Activated CD4-positive, alpha-beta memory T cell treated with anti-CD3 and anti-CD28 coated beads, Interleukin-2, amount 10 ng/mL, durations not matched to agents 7 days and 5 days (primary cell): ENCODE data around the gene USP33. TPM values are rescaled to one million over a fixed set of nuclear protein-coding genes. Genes with fewer than 3 reads are reported as not detected.
"Not testable (repeated sequence)": the region's sequence is repeated elsewhere in the genome, so short reads cannot be mapped to it uniquely, and the experiment has no call there.

ENCODE experiments used
- CTCF ChIA-PET: fragments of 350-600 bp; sonication (Branson Sonifier 250); formaldehyde crosslinking; loops from one replicate; lab custom pipeline; 2021; ENCODE audit warnings: antibody characterized with exemption, inconsistent platforms; lab: Charles Lee
- POLR2A ChIA-PET: fragments of 350-600 bp; sonication (Branson Sonifier 250); formaldehyde crosslinking; loops from one replicate; lab custom pipeline; 2021; ENCODE audit warnings: antibody characterized with exemption; lab: Charles Lee
- DNase-seq: peaks from one replicate; pipeline ENCODE4 v3.0.0-alpha.2; 2020
- H3K27ac Mint-ChIP-seq: one replicate; pipeline ENCODE4 v1.8.0; 2021; ENCODE audit warnings: mild to moderate bottlenecking, mixed read lengths
- H3K27me3 Mint-ChIP-seq: one replicate; pipeline ENCODE4 v1.8.0; 2021; ENCODE audit warnings: mixed read lengths
- H3K36me3 Mint-ChIP-seq: one replicate; pipeline ENCODE4 v1.8.0; 2021; ENCODE audit warnings: low read depth, mixed read lengths
- H3K4me1 Mint-ChIP-seq: one replicate; pipeline ENCODE4 v1.8.0; 2021; ENCODE audit warnings: mixed read lengths
- H3K4me3 Mint-ChIP-seq: one replicate; pipeline ENCODE4 v1.8.0; 2021; ENCODE audit warnings: mild to moderate bottlenecking, mixed read lengths
- H3K9me3 Mint-ChIP-seq: one replicate; pipeline ENCODE4 v1.8.0; 2021; ENCODE audit warnings: mixed read lengths
- total RNA-seq, 2 experiments: library from RNA; stranded (reverse); gene quantifications; one replicate each; pipeline ENCODE4 v1.2.3, GENCODE V29; 2021

Gene USP33
- total RNA-seq, 2 experiments from 2014 or later = 50.5 to 56.7 TPM

- Mint-ChIP-seq H3K36me3 (peaks cover 18% of the 10 kb centered on the region), H3K27ac (no peak overlapping the region), H3K9me3 (no peaks in the 10 kb centered on the region), H3K27me3 (no peaks in the 10 kb centered on the region), H3K4me1 (peaks cover 37% of the 10 kb centered on the region), H3K4me3 (no peak overlapping the region)
- ChIA-PET CTCF (interaction anchor here (0.6 kb wide), 1 partner anchor 8 kb away, joined by 4 read pairs; no protein-coding TSS in a partner anchor), POLR2A (interaction anchor here (1.6 kb wide), 1 partner anchor 300 kb away, joined by 7 read pairs; the partner anchor contains the start of gene FUBP1)
- DNase-seq = no peak
Measured at GRCh38 chr1:77678660-77679610, 80.7 kb downstream of the USP33 start.

GRCh38 chr1:77674807-77675206 is 84.8 kb downstream of the USP33 start:
- POLR2A ChIA-PET = interaction anchor here (1.2 to 4.4 kb wide), 2 partner anchors 8 to 16 kb away, joined by 3 to 34 read pairs; partner anchors contain the start of gene ZZZ3
- peaks cover 53% of the 10 kb centered on the region for H3K4me1 Mint-ChIP-seq
- DNase-seq, CTCF ChIA-PET, H3K27ac Mint-ChIP-seq, H3K4me3 Mint-ChIP-seq, H3K27me3 Mint-ChIP-seq, H3K9me3 Mint-ChIP-seq: not testable (repeated sequence)
- H3K36me3 Mint-ChIP-seq = peaks cover 15% of the 10 kb centered on the region

GRCh38 chr1:77673716-77674355 is 85.8 kb downstream of the USP33 start:
- Mint-ChIP-seq H3K36me3 (peaks cover 14% of the 10 kb centered on the region), H3K27ac (no peak overlapping the region), H3K4me1 (peaks cover 54% of the 10 kb centered on the region), H3K4me3 (no peak overlapping the region), H3K9me3 (no peaks in the 10 kb centered on the region), H3K27me3 (no peaks in the 10 kb centered on the region)
- CTCF ChIA-PET = interaction anchor here (0.6 kb wide), 1 partner anchor 37 kb away, joined by 4 read pairs; no protein-coding TSS in a partner anchor
- POLR2A ChIA-PET = interaction anchor here (4.4 kb wide), 1 partner anchor 9 kb away, joined by 34 read pairs; the partner anchor contains the start of gene ZZZ3
- no peak for DNase-seq

- no peaks in the 10 kb centered on the region for H3K27me3 Mint-ChIP-seq
- CTCF ChIA-PET = interaction anchor here (1.4 kb wide), 1 partner anchor 10 kb away, joined by 10 read pairs; the partner anchor contains the start of gene ZZZ3
Measured at GRCh38 chr1:77673030-77673429, 86.6 kb downstream of the USP33 start.

GRCh38 chr1:77672374-77672773 is 87.3 kb downstream of the USP33 start:
- Mint-ChIP-seq H3K27me3 (no peaks in the 10 kb centered on the region), H3K4me3 (no peak overlapping the region), H3K4me1 (peaks cover 57% of the 10 kb centered on the region), H3K36me3 (peaks cover 9% of the 10 kb centered on the region), H3K9me3 (no peaks in the 10 kb centered on the region), H3K27ac (no peak overlapping the region)
- CTCF ChIA-PET = interaction anchor here (1.4 kb wide), 1 partner anchor 10 kb away, joined by 10 read pairs; the partner anchor contains the start of gene ZZZ3
- no peak for DNase-seq
- POLR2A ChIA-PET = interaction anchor here (4.4 kb wide), 1 partner anchor 10 kb away, joined by 34 read pairs; the partner anchor contains the start of gene ZZZ3

More at GRCh38 chr1:77673030-77673429, 86.6 kb downstream of the USP33 start:
- Mint-ChIP-seq H3K9me3 (no peaks in the 10 kb centered on the region), H3K4me1 (peaks cover 56% of the 10 kb centered on the region), H3K27ac (no peak overlapping the region), H3K4me3 (no peak overlapping the region), H3K36me3 (peaks cover 9% of the 10 kb centered on the region)
- POLR2A ChIA-PET = interaction anchor here (4.4 kb wide), 1 partner anchor 10 kb away, joined by 34 read pairs; the partner anchor contains the start of gene ZZZ3
- no peak for DNase-seq

- peaks cover 58% of the 10 kb centered on the region for H3K4me1 Mint-ChIP-seq
- DNase-seq = no peak
- H3K36me3 Mint-ChIP-seq = peaks cover 9% of the 10 kb centered on the region
- peak overlapping the region; percentile 33 for H3K4me3 Mint-ChIP-seq
- POLR2A ChIA-PET = interaction anchor here (4.4 kb wide), 1 partner anchor 11 kb away, joined by 34 read pairs; the partner anchor contains the start of gene ZZZ3
- H3K27ac Mint-ChIP-seq = peak overlapping the region; percentile 52
- H3K9me3 Mint-ChIP-seq = no peaks in the 10 kb centered on the region
- CTCF ChIA-PET = interaction anchor here (1.4 kb wide), 1 partner anchor 11 kb away, joined by 10 read pairs; the partner anchor contains the start of gene ZZZ3
- H3K27me3 Mint-ChIP-seq = no peaks in the 10 kb centered on the region
Measured at GRCh38 chr1:77671836-77672235, 87.8 kb downstream of the USP33 start.

- ChIA-PET POLR2A (interaction anchor here (4.4 kb wide), 1 partner anchor 13 kb away, joined by 34 read pairs; the partner anchor contains the start of gene ZZZ3), CTCF (interaction anchor here (2.8 kb wide), 1 partner anchor 13 kb away, joined by 14 read pairs; the partner anchor contains the start of gene ZZZ3)
- H3K27me3 Mint-ChIP-seq = no peaks in the 10 kb centered on the region
- peaks cover 55% of the 10 kb centered on the region for H3K4me1 Mint-ChIP-seq
- no peak overlapping the region for H3K4me3 Mint-ChIP-seq
- H3K27ac Mint-ChIP-seq = no peak overlapping the region
- no peaks in the 10 kb centered on the region for H3K9me3 Mint-ChIP-seq
- no peak for DNase-seq
- H3K36me3 Mint-ChIP-seq = peaks cover 4% of the 10 kb centered on the region
Measured at GRCh38 chr1:77670330-77670729, 89.3 kb downstream of the USP33 start.

GRCh38 chr1:77668924-77669449 is 90.7 kb downstream of the USP33 start:
- Mint-ChIP-seq H3K4me1 (peaks cover 56% of the 10 kb centered on the region), H3K36me3 (no peaks in the 10 kb centered on the region), H3K9me3 (no peaks in the 10 kb centered on the region), H3K4me3 (no peak overlapping the region), H3K27ac (no peak overlapping the region), H3K27me3 (no peaks in the 10 kb centered on the region)
- POLR2A ChIA-PET = interaction anchor here (1.8 to 2.4 kb wide), 2 partner anchors 10 to 14 kb away, joined by 6 to 10 read pairs; partner anchors contain the start of gene ZZZ3
- CTCF ChIA-PET = interaction anchor here (0.7 to 2.8 kb wide), 3 partner anchors 11 to 297 kb away, joined by 4 to 14 read pairs (median 4); partner anchors contain the start of gene ZZZ3
- no peak for DNase-seq

- ChIA-PET CTCF (no interaction called here), POLR2A (no interaction called here)
- Mint-ChIP-seq H3K4me3 (no peak overlapping the region), H3K9me3 (peaks cover 2% of the 10 kb centered on the region), H3K4me1 (peaks cover 33% of the 10 kb centered on the region), H3K36me3 (peaks cover 8% of the 10 kb centered on the region), H3K27me3 (no peaks in the 10 kb centered on the region), H3K27ac (no peak overlapping the region)
- no peak for DNase-seq
Measured at GRCh38 chr1:77664939-77665516, 94.6 kb downstream of the USP33 start.

- Mint-ChIP-seq H3K36me3 (peaks cover 8% of the 10 kb centered on the region), H3K9me3 (peaks cover 2% of the 10 kb centered on the region), H3K4me3 (no peak overlapping the region), H3K27me3 (no peaks in the 10 kb centered on the region), H3K4me1 (peaks cover 17% of the 10 kb centered on the region), H3K27ac (no peak overlapping the region)
- POLR2A ChIA-PET = interaction anchor here (0.7 kb wide), 1 partner anchor 1244 kb away, joined by 5 read pairs; no protein-coding TSS in a partner anchor
- no peak for DNase-seq
- CTCF ChIA-PET = no interaction called here
Measured at GRCh38 chr1:77661696-77662095, 98.0 kb downstream of the USP33 start.

- Mint-ChIP-seq H3K4me1 (peaks cover 16% of the 10 kb centered on the region), H3K27me3 (no peaks in the 10 kb centered on the region), H3K27ac (no peak overlapping the region), H3K4me3 (no peak overlapping the region), H3K9me3 (peaks cover 2% of the 10 kb centered on the region), H3K36me3 (peaks cover 12% of the 10 kb centered on the region)
- ChIA-PET CTCF (interaction anchor here (0.6 to 0.7 kb wide), 2 partner anchors 98 to 417 kb away, joined by 3 to 4 read pairs; no protein-coding TSS in a partner anchor), POLR2A (interaction anchor here (2.0 kb wide), 1 partner anchor 8 kb away, joined by 6 read pairs; no protein-coding TSS in a partner anchor)
- DNase-seq = no peak
Measured at GRCh38 chr1:77659879-77660593, 99.6 kb downstream of the USP33 start.
